Measurements from ENCODE around the gene TEN1. TPM values are rescaled to one million over a fixed set of nuclear protein-coding genes. Genes with fewer than 3 reads are reported as not detected.
"Not testable (repeated sequence)": the region's sequence is repeated elsewhere in the genome, so short reads cannot be mapped to it uniquely, and the experiment has no call there.

TEN1 gene
- total and polyA plus RNA-seq, 2 donors (not counting 1 experiment from before 2014, with no cell fraction given) = 19.8 to 34.5 TPM

GRCh38 chr17:76044475-76045007 is 65.5 kb downstream of the TEN1 start:
- H3K4me2 ChIP-seq (replicated peaks; ENCODE audit: low read depth, low read length, poor library complexity, severe bottlenecking); CTCF ChIA-PET; H3K27me3 Mint-ChIP-seq; H3K4me3 Mint-ChIP-seq; H3K9ac ChIP-seq (ENCODE audit: low read length); H3K79me2 ChIP-seq (ENCODE audit: control insufficient read depth, insufficient read depth, low read length); H3K27ac ChIP-seq (ENCODE audit: low read length in 2 of 2); DNase-seq; intact Hi-C loops (cut with micrococcal nuclease); H3K4me1 ChIP-seq (ENCODE audit: control insufficient read depth in 2 of 2, insufficient read depth in 2 of 2, low read length in 2 of 2); H3K9me3 ChIP-seq (ENCODE audit: control extremely low read depth in 1 of 3, control insufficient read depth in 2 of 3, insufficient read depth in 1 of 3, low read length in 2 of 3); H4K20me1 ChIP-seq (ENCODE audit: control insufficient read depth, insufficient read depth, low read length, poor library complexity, severe bottlenecking); H3K9me3 Mint-ChIP-seq (ENCODE audit: insufficient read depth); H3K27me3 ChIP-seq (replicated peaks in 1 of 4; ENCODE audit: control extremely low read depth in 1 of 4, control insufficient read depth in 3 of 4, insufficient read depth in 4 of 4, low read length in 3 of 4); H2AFZ ChIP-seq (ENCODE audit: insufficient read depth, low read depth, low read length, poor library complexity, severe bottlenecking); H3K4me3 ChIP-seq (ENCODE audit: control extremely low read depth in 1 of 5, extremely low read depth in 1 of 5, insufficient read depth in 1 of 5, low read depth in 2 of 5, low read length in 4 of 5); ATAC-seq (ENCODE audit: low read depth); H3K27ac Mint-ChIP-seq; POLR2A ChIA-PET; H3K4me1 Mint-ChIP-seq: not testable (repeated sequence)
- 100% methylated on average over 6 of the region's 11 CpGs for WGBS (ENCODE audit: insufficient coverage)
- peaks cover 29 to 93% of the 10 kb centered on the region in 2 experiments for H3K36me3 ChIP-seq (replicated peaks in 1 of 2; ENCODE audit: control extremely low read depth in 1 of 2, control insufficient read depth in 1 of 2, extremely low read depth in 1 of 2, insufficient read depth in 2 of 2, low read length in 1 of 2)

DNA sequence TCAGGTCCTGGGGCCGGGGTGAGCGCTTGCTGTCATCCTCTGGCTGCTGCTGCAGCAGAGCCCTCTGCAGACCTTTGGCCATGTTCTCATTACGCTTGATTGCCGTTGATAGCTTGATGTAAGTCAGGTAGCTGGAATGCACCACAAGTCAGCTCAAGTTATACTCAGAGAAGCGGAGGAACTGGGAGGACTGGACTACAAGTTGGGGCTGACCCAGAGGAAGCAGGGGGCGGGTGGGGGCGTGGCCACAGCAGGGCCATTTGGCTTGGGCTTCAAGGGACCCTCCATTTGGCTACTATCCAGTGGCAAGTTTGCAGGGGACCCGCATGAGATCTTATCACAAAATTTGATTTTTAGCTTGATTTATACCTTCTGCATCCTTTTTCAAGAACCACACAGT is 67.0 kb downstream of the TEN1 start:
- Histone ChIP-seq H3K27ac (ENCODE audit: low read length in 2 of 2) (no peak overlapping the region), H4K20me1 (ENCODE audit: control insufficient read depth, insufficient read depth, low read length, poor library complexity, severe bottlenecking) (no peaks in the 10 kb centered on the region), H3K79me2 (ENCODE audit: control insufficient read depth, insufficient read depth, low read length) (peaks cover 4% of the 10 kb centered on the region), H3K4me2 (replicated peaks; ENCODE audit: low read depth, low read length, poor library complexity, severe bottlenecking) (no peak overlapping the region), H3K36me3 (replicated peaks in 1 of 2; ENCODE audit: control extremely low read depth in 1 of 2, control insufficient read depth in 1 of 2, extremely low read depth in 1 of 2, insufficient read depth in 2 of 2, low read length in 1 of 2) (peaks cover 28 to 93% of the 10 kb centered on the region in 2 experiments), H3K9me3 (ENCODE audit: control extremely low read depth in 1 of 3, control insufficient read depth in 2 of 3, insufficient read depth in 1 of 3, low read length in 2 of 3) (no peaks in the 10 kb centered on the region), H3K9ac (ENCODE audit: low read length) (no peak overlapping the region), H3K4me1 (ENCODE audit: control insufficient read depth in 2 of 2, insufficient read depth in 2 of 2, low read length in 2 of 2) (no peaks in the 10 kb centered on the region), H3K27me3 (replicated peaks in 1 of 4; ENCODE audit: control extremely low read depth in 1 of 4, control insufficient read depth in 3 of 4, insufficient read depth in 4 of 4, low read length in 3 of 4) (no peaks in the 10 kb centered on the region), H3K4me3 (ENCODE audit: control extremely low read depth in 1 of 5, extremely low read depth in 1 of 5, insufficient read depth in 1 of 5, low read depth in 2 of 5, low read length in 4 of 5) (no peak overlapping the region), H2AFZ (ENCODE audit: insufficient read depth, low read depth, low read length, poor library complexity, severe bottlenecking) (no peak overlapping the region)
- H3K27me3 Mint-ChIP-seq = no peaks in the 10 kb centered on the region
- intact Hi-C loops (cut with micrococcal nuclease) = no loop called here
- TF ChIP-seq EZH2 (IDR thresholded peaks at IDR 0.05; ENCODE audit: borderline replicate concordance, insufficient read depth, low read depth, low read length, poor library complexity, severe bottlenecking) (no peak), CTCF (IDR thresholded peaks at IDR 0.05) (no peak)
- H3K4me1 Mint-ChIP-seq = peaks cover 6% of the 10 kb centered on the region
- H3K4me3 Mint-ChIP-seq = no peak overlapping the region
- no peaks in the 10 kb centered on the region for H3K9me3 Mint-ChIP-seq (ENCODE audit: insufficient read depth)
- POLR2A ChIA-PET = interaction anchor here (0.7 kb wide), 1 partner anchor 1034 kb away, joined by 4 read pairs; no protein-coding TSS in a partner anchor
- 95% methylated on average over 6 of the region's 8 CpGs for WGBS (ENCODE audit: insufficient coverage)
- no peak for ATAC-seq (ENCODE audit: low read depth)
- H3K27ac Mint-ChIP-seq = no peak overlapping the region
- DNase-seq = no peak
- CTCF ChIA-PET = interaction anchor here (0.6 to 1.2 kb wide), 3 partner anchors 15 to 206 kb away, joined by 3 to 4 read pairs (median 3); no protein-coding TSS in a partner anchor
